HEK293 (cell line): Measurements from ENCODE around the gene SLC1A6.

Experiments used
- CTCF ChIA-PET: fragments of 350-600 bp; formaldehyde crosslinking; extraction: SDS; loops from one replicate; lab custom pipeline; 2021; ENCODE audit warnings: antibody characterized with exemption; lab: Yijun Ruan, JAX
- POLR2A ChIA-PET: fragments of 300-600 bp; formaldehyde crosslinking; extraction: SDS; loops from one replicate; lab custom pipeline; 2020; ENCODE audit warnings: antibody characterized with exemption, inconsistent platforms; lab: Yijun Ruan, JAX
- H3K27ac ChIP-seq: fragments of 200-500 bp; sonication (Bioruptor generic); 2 replicates; pipeline ENCODE4 v1.5.1; 2014; ENCODE audit warnings: low read depth, low read length, control low read depth, inconsistent platforms; ENCODE audit errors: extremely low read depth
- H3K36me3 ChIP-seq, 2 experiments: fragments of 200-500 bp in 1 of 2; sonication (Bioruptor generic) in 1 of 2; 1 replicate in 1 of 2; 2 replicates in 1 of 2; pipeline ENCODE4 v1.5.1; 2014 to 2017; ENCODE audit warnings: inconsistent platforms in 2 of 2, low read length in 2 of 2; ENCODE audit not compliant: control insufficient read depth in 2 of 2, insufficient read depth in 1 of 2
- H3K4me1 ChIP-seq: fragments of 200-500 bp; sonication (Bioruptor generic); 2 replicates; pipeline ENCODE4 v1.5.1; 2014; ENCODE audit warnings: mild to moderate bottlenecking, low read length, inconsistent platforms; ENCODE audit not compliant: control insufficient read depth, insufficient read depth
- H3K4me3 ChIP-seq: 2 replicates; pipeline ENCODE4 v1.5.1; 2011; ENCODE audit warnings: low read depth, mild to moderate bottlenecking, control low read depth, low read length, moderate library complexity
- H3K9me3 ChIP-seq: fragments of 200-500 bp; sonication (Bioruptor generic); 2 replicates; pipeline ENCODE4 v1.5.1; 2014; ENCODE audit warnings: low read depth, low read length, inconsistent platforms; ENCODE audit not compliant: control insufficient read depth, insufficient read depth
- BCL11B ChIP-seq: fragments of 450-650 bp; formaldehyde crosslinking; IDR thresholded peaks from 2 replicates; pipeline ENCODE4 v1.5.1; 2016; ENCODE audit warnings: low read depth, missing biosample characterization, missing genetic modification characterization
- KLF9 ChIP-seq: fragments of 450-650 bp; formaldehyde crosslinking; IDR thresholded peaks from 2 replicates; pipeline ENCODE4 v1.5.1; 2016; ENCODE audit warnings: missing biosample characterization, missing genetic modification characterization, low read depth
- MYNN ChIP-seq: fragments of 450-650 bp; formaldehyde crosslinking; IDR thresholded peaks from 2 replicates; pipeline ENCODE4 v1.5.1; 2016; ENCODE audit warnings: missing biosample characterization, missing genetic modification characterization, borderline replicate concordance
- SCRT1 ChIP-seq: fragments of 450-650 bp; formaldehyde crosslinking; IDR thresholded peaks from 2 replicates; pipeline ENCODE4 v1.5.1; 2016; ENCODE audit warnings: missing biosample characterization, missing genetic modification characterization, borderline replicate concordance
- ZBTB17 ChIP-seq: fragments of 450-650 bp; formaldehyde crosslinking; IDR thresholded peaks from 2 replicates; pipeline ENCODE4 v1.5.1; 2016; ENCODE audit warnings: missing biosample characterization, missing genetic modification characterization
- ZBTB21 ChIP-seq: fragments of 450-650 bp; formaldehyde crosslinking; IDR thresholded peaks from 2 replicates; pipeline ENCODE4 v1.5.1; 2017; ENCODE audit warnings: missing biosample characterization, missing genetic modification characterization
- ZNF10 ChIP-seq: fragments of 450-650 bp; formaldehyde crosslinking; IDR thresholded peaks from 2 replicates; pipeline ENCODE4 v1.5.1; 2017; ENCODE audit warnings: missing biosample characterization, missing genetic modification characterization
- ZNF169 ChIP-seq: fragments of 450-650 bp; formaldehyde crosslinking; IDR thresholded peaks from 2 replicates; pipeline ENCODE4 v1.5.1; 2016; ENCODE audit warnings: missing biosample characterization, missing genetic modification characterization
- ZNF184 ChIP-seq: fragments of 450-650 bp; IDR thresholded peaks from 2 replicates; pipeline ENCODE4 v1.5.1; 2018; ENCODE audit warnings: missing biosample characterization, mild to moderate bottlenecking, missing genetic modification characterization
- ZNF19 ChIP-seq: fragments of 450-650 bp; formaldehyde crosslinking; IDR thresholded peaks from 2 replicates; pipeline ENCODE4; 2016; ENCODE audit warnings: missing biosample characterization, missing genetic modification characterization, low read depth
- ZNF214 ChIP-seq: fragments of 450-650 bp; formaldehyde crosslinking; IDR thresholded peaks from 2 replicates; pipeline ENCODE4 v1.5.1; 2017; ENCODE audit warnings: missing biosample characterization, mild to moderate bottlenecking, missing genetic modification characterization, borderline replicate concordance
- ZNF221 ChIP-seq: fragments of 450-650 bp; formaldehyde crosslinking; IDR thresholded peaks from 2 replicates; pipeline ENCODE4 v1.5.1; 2017; ENCODE audit warnings: missing biosample characterization, missing genetic modification characterization, borderline replicate concordance
- ZNF223 ChIP-seq: fragments of 450-650 bp; formaldehyde crosslinking; IDR thresholded peaks from 2 replicates; pipeline ENCODE4 v1.5.1; 2016; ENCODE audit warnings: missing biosample characterization, missing genetic modification characterization
- ZNF266 ChIP-seq: fragments of 450-650 bp; formaldehyde crosslinking; IDR thresholded peaks from 2 replicates; pipeline ENCODE4 v1.5.1; 2016; ENCODE audit warnings: missing biosample characterization, missing genetic modification characterization, low read depth
- ZNF324 ChIP-seq: fragments of 450-650 bp; formaldehyde crosslinking; IDR thresholded peaks from 2 replicates; pipeline ENCODE4 v1.5.1; 2016; ENCODE audit warnings: missing biosample characterization, missing genetic modification characterization
- ZNF473 ChIP-seq: fragments of 450-650 bp; formaldehyde crosslinking; IDR thresholded peaks from 2 replicates; pipeline ENCODE4 v1.5.1; 2017; ENCODE audit warnings: missing biosample characterization, missing genetic modification characterization
- ZNF501 ChIP-seq: fragments of 450-650 bp; formaldehyde crosslinking; IDR thresholded peaks from 2 replicates; pipeline ENCODE4 v1.5.1; 2016; ENCODE audit warnings: missing biosample characterization, missing genetic modification characterization
- ZNF558 ChIP-seq: fragments of 450-650 bp; formaldehyde crosslinking; IDR thresholded peaks from 2 replicates; pipeline ENCODE4 v1.5.1; 2016; ENCODE audit warnings: missing biosample characterization, missing genetic modification characterization
- ZNF561 ChIP-seq: fragments of 450-650 bp; IDR thresholded peaks from 2 replicates; pipeline ENCODE4 v1.5.1; 2018; ENCODE audit warnings: missing biosample characterization, missing genetic modification characterization, borderline replicate concordance
- ZNF596 ChIP-seq: fragments of 450-650 bp; IDR thresholded peaks from 2 replicates; pipeline ENCODE4 v1.5.0; 2018; ENCODE audit warnings: missing biosample characterization, mild to moderate bottlenecking, missing genetic modification characterization, moderate library complexity
- ZNF610 ChIP-seq: fragments of 450-650 bp; formaldehyde crosslinking; IDR thresholded peaks from 2 replicates; pipeline ENCODE4 v1.5.1; 2016; ENCODE audit warnings: missing biosample characterization, missing genetic modification characterization, borderline replicate concordance
- ZNF701 ChIP-seq: fragments of 450-650 bp; formaldehyde crosslinking; IDR thresholded peaks from 2 replicates; pipeline ENCODE4 v1.5.1; 2016; ENCODE audit warnings: missing biosample characterization, missing genetic modification characterization
- ZNF792 ChIP-seq: fragments of 450-650 bp; formaldehyde crosslinking; IDR thresholded peaks from 2 replicates; pipeline ENCODE4 v1.5.1; 2016; ENCODE audit warnings: missing biosample characterization, missing genetic modification characterization
- ZSCAN23 ChIP-seq: fragments of 450-650 bp; formaldehyde crosslinking; IDR thresholded peaks from 2 replicates; pipeline ENCODE4 v1.5.1; 2016; ENCODE audit warnings: missing biosample characterization, missing genetic modification characterization
- TF ChIP-seq, protein P1 (sequence below): fragments of 450-650 bp; formaldehyde crosslinking; optimal IDR thresholded peaks from 2 replicates; pipeline ENCODE3; 2016; ENCODE audit warnings: missing biosample characterization, mild to moderate bottlenecking, missing genetic modification characterization
- TF ChIP-seq, protein P2 (sequence below): fragments of 450-650 bp; formaldehyde crosslinking; IDR thresholded peaks from 2 replicates; pipeline ENCODE4 v1.5.1; 2016; ENCODE audit warnings: missing biosample characterization, missing genetic modification characterization
- TF ChIP-seq, protein P3 (sequence below): fragments of 450-650 bp; formaldehyde crosslinking; IDR thresholded peaks from 2 replicates; pipeline ENCODE4 v1.5.1; 2016; ENCODE audit warnings: missing biosample characterization, missing genetic modification characterization, low read depth

SLC1A6 gene

DNA sequence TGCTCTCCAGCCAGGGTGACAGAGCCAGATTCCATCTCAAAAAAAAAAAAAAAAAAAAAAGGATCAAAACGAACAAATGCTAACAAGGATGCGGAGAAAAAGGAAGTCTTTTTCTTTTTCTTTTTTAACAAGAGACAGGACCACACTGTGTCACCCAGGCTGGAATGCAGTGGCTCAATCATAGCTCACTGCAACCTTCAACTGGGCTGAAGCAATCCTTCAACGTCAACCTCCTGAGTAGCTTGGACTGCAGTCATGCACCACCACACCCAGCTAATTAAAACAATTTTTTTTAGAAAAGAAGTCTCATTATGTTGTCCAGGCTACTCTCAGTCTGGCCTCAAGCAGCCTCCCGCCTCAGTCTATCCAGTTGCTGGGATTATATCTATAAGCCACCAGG is 73.0 kb downstream of the SLC1A6 start (continued):
- no peak for TF ChIP-seq ZNF221
- TF ChIP-seq ZNF223 (tag by site-specific recombination) = no peak
- TF ChIP-seq ZNF701 (tag by site-specific recombination) = no peak
- TF ChIP-seq BCL11B (tag by site-specific recombination) = no peak
- TF ChIP-seq ZNF501 (tag by site-specific recombination) = no peak
- no peak for TF ChIP-seq MYNN (tag by site-specific recombination)
- TF ChIP-seq ZNF266 (tag by site-specific recombination) = no peak
- no peak for TF ChIP-seq ZNF596
- no peak for TF ChIP-seq ZSCAN23
- no peak for TF ChIP-seq ZBTB17
- no peak for TF ChIP-seq ZNF324 (tag by site-specific recombination)

- no peaks in the 10 kb centered on the region for H3K4me1 ChIP-seq
- TF ChIP-seq ZNF610 (tag by site-specific recombination) = no peak
- TF ChIP-seq ZNF561 (tag by site-specific recombination) = no peak
- no peak for TF ChIP-seq ZNF558 (tag by site-specific recombination)
- no peak for TF ChIP-seq ZNF169 (tag by site-specific recombination)
- no peak for TF ChIP-seq ZNF473 (tag by site-specific recombination)
- TF ChIP-seq, protein P1, sequence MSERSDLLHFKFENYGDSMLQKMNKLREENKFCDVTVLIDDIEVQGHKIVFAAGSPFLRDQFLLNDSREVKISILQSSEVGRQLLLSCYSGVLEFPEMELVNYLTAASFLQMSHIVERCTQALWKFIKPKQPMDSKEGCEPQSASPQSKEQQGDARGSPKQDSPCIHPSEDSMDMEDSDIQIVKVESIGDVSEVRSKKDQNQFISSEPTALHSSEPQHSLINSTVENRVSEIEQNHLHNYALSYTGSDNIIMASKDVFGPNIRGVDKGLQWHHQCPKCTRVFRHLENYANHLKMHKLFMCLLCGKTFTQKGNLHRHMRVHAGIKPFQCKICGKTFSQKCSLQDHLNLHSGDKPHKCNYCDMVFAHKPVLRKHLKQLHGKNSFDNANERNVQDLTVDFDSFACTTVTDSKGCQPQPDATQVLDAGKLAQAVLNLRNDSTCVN (tag by site-specific recombination) = no peak
- no peak for TF ChIP-seq ZNF214 (tag by site-specific recombination)
- no peak for TF ChIP-seq SCRT1
- TF ChIP-seq, protein P2, sequence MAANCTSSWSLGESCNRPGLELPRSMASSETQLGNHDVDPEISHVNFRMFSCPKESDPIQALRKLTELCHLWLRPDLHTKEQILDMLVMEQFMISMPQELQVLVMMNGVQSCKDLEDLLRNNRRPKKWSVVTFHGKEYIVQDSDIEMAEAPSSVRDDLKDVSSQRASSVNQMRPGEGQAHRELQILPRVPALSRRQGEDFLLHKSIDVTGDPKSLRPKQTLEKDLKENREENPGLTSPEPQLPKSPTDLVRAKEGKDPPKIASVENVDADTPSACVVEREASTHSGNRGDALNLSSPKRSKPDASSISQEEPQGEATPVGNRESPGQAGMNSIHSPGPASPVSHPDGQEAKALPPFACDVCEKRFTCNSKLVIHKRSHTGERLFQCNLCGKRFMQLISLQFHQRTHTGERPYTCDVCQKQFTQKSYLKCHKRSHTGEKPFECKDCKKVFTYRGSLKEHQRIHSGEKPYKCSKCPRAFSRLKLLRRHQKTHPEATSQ (tag by site-specific recombination) = no peak
- no peak for TF ChIP-seq ZNF792
- no peak for TF ChIP-seq ZBTB21 (tag by site-specific recombination)
- no peak for TF ChIP-seq ZNF19 (tag by site-specific recombination)
- no peak for TF ChIP-seq ZNF184 (tag by site-specific recombination)
- TF ChIP-seq ZNF10 (tag by site-specific recombination) = no peak
- TF ChIP-seq KLF9 (tag by site-specific recombination) = no peak
- TF ChIP-seq, protein P3, sequence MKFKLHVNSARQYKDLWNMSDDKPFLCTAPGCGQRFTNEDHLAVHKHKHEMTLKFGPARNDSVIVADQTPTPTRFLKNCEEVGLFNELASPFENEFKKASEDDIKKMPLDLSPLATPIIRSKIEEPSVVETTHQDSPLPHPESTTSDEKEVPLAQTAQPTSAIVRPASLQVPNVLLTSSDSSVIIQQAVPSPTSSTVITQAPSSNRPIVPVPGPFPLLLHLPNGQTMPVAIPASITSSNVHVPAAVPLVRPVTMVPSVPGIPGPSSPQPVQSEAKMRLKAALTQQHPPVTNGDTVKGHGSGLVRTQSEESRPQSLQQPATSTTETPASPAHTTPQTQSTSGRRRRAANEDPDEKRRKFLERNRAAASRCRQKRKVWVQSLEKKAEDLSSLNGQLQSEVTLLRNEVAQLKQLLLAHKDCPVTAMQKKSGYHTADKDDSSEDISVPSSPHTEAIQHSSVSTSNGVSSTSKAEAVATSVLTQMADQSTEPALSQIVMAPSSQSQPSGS (tag by site-specific recombination) = no peak
- TF ChIP-seq, all 188 proteins: peak for 0
- ChIA-PET CTCF (interaction anchor here (0.7 to 1.8 kb wide), 4 partner anchors 9 to 654 kb away, joined by 3 read pairs; no protein-coding TSS in a partner anchor), POLR2A (no interaction called here)
- H3K9me3 ChIP-seq = no peaks in the 10 kb centered on the region
- no peaks in the 10 kb centered on the region for H3K36me3 ChIP-seq
- H3K27ac ChIP-seq = no peak overlapping the region
- H3K4me3 ChIP-seq = no peak overlapping the region
Measured at GRCh38 chr19:14901675-14902260, 77.9 kb downstream of the SLC1A6 start.
